HG03520 (cell line): ENCODE results near the gene HOXB1.

Experiments used
- ATAC-seq: cut with Tn5 transposase; IDR thresholded peaks from one replicate; pipeline ENCODE4 v1.9.1; 2021; ENCODE audit warnings: mild to moderate bottlenecking, moderate library complexity; ENCODE audit not compliant: unreplicated experiment

HOXB1 gene

DNA sequence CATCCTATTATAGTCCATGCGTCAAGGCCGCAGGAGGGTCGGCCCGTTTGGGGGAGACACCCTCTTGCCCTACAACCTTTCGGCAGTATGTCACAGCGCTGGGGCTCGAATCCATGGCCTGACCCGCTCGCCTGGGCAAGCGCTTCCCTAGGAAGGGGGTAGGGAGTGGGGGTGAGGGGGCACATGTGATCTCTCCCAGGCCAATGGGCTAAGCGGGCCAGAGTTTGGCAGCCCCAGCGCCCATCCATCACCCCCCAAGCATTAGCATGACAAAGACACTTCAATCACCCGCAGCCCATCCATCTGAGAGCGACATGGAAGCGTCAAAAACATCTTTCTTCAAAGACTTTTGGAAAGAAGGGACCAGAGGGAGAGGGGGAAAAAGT is at the start of gene HOXB1:
TSS of gene HOXB1 (minus strand) at position 125 of the 386 bp plus-strand sequence. CDS start at position 18, 107 bp downstream.
- ATAC-seq: no peak

DNA sequence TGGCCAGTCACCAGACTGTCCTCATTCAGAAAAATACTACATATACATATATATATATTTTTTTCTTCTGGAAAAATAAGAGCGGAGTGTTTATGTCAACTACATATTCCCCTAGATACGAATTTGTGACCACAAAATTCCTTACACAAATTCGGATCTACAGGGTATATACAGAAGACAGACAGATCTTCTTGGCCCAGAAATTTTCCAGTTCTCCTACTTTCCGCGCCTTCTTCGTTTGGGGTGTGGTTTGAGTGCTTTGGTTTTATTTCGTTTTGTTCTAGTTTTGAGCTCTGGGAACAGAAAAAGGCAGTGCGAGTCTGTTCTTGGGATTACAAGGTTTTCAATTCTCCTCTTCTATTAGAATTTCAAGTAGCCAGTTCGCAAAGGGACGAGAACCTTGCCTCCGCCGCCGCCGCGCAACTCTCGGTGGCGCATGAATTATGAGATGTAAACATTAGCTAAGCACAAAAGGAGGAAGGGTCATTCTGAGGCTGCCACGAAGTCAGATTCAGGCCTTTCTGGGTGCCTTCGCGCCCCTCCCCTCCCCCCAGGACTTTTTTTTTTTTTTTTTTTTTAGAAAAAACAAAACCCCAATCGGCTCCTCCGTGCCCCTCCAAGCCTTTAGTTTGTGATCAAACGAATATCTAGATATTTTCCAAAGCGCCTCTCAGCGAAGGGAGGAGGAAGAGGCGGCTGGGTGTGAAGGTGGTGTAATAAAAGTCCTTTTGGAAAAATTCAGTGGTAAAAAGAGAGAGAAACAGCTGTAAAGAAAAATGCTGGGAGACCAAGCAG is 49.1 kb upstream of the HOXB1 start:
- no peak for ATAC-seq

DNA sequence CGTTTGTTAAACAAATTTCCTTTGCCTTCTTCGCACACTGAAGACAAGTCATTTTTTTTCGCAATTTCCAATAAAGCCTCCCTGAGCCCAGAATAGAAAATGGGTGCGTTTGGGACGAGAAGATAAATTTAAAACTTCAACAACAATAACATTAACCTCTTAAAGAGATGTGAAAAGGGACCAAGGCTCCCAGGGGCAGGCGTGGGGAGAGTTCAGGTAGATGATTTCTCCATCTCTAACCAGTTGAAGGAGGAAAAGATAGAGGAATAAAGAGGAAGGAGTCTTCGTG is 48.6 kb upstream of the HOXB1 start:
- no peak for ATAC-seq

DNA sequence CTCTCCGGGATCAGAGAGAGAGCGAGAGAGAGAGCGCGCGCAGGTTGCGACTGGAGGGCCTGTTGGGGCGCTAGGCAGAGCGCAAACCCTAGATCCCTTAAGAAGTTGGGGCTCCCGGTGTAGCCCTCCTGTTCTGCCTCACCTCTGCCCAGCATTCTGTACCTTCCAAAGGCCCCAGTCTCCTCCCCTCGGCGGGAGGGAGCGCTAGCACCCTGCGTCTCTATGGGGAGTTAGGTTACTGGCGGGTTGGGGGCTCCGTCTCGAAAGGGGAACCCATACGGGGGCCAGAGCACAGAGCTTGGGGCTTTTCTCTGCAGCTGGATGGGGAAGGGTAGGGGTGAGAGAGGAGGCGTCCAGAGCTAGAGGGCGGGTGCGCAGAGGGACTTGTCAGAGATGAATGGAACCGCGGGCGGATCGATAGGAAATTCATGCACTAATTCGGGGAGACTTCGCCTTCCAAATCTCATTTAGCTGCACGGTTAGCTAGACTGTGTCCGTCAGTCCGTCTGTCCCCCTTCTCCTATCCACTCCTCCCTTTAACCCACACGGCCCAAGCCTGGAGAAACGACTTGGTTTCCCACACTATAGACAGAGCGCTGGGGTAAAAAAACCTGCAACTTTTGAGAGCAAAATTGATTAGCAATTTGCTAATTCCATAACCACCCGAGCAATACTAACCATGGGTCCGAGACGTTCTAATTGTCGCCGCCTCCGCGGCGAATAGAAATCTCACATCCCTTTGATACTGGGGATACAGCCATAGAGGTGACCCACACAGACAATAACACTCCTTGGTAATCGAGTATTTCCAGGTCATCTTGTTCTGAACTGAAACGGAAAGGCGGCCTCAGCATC is 48.0 kb upstream of the HOXB1 start:
- no peak for ATAC-seq

DNA sequence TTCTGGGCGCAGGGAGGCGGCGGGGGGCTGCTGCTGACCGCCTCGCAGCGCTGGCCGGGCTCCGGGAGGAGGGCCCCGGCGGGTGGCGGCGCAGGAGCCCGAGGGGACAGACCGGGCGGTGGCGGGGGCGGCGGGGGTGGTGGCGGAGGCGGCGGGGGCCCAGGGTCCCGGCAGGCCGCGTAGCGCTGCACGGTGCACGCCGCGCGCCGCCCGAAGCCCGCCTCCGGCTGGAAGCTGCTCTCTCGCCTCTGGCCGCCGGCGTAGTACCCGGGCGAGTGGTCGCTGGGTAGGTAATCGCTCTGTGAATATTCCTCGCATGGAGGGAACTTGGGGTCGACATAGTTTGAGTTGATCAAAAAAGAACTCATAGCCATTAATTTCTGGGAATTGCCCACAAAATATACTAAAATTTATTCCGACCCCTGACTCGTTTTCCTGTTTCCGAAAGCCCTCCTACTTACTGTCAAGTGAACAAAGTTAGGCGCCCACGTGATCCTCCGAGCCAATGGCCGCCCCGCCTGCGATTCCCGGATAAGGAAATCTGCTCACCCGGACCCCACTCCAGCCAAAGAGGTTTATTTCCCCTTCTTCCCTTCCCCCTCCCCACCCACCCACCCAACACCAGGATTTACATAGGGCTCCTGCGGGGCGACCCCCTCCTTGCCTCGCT is 47.3 kb upstream of the HOXB1 start, which contains the start of gene HOXB4:
TSS of gene HOXB4 (minus strand) at position 405 of the 670 bp plus-strand sequence. CDS start at position 374, 31 bp downstream.
- ATAC-seq: no peak

DNA sequence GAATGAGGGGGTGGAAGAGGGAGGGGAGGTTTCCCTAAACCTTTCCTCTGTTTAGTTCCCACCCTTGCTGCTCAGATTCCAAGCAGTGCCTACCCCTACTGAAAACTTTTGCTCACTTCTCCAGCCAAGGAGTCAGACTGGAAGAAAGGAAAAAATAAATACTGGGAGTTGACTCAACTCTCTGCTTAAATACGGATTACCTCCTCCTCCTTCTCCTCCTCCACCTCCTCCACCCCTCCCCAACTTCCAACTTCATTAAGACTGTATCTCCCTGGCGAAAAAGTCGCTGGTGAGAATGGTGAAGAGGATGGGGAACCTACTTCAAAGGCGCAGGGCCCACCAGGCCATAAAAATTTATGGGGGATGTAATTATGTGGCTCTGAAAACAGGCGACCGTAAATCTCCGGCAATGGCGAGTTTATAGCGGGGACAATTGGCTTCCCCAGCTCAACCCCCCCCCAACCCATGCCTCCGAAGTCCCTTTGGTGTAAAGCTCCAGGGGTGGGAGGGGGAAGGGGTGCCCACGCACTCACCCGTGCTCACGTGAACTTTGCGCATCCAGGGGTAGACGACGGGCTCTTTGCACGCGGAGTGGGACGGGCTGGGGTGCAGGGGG is 46.6 kb upstream of the HOXB1 start:
- ATAC-seq: no peak

DNA sequence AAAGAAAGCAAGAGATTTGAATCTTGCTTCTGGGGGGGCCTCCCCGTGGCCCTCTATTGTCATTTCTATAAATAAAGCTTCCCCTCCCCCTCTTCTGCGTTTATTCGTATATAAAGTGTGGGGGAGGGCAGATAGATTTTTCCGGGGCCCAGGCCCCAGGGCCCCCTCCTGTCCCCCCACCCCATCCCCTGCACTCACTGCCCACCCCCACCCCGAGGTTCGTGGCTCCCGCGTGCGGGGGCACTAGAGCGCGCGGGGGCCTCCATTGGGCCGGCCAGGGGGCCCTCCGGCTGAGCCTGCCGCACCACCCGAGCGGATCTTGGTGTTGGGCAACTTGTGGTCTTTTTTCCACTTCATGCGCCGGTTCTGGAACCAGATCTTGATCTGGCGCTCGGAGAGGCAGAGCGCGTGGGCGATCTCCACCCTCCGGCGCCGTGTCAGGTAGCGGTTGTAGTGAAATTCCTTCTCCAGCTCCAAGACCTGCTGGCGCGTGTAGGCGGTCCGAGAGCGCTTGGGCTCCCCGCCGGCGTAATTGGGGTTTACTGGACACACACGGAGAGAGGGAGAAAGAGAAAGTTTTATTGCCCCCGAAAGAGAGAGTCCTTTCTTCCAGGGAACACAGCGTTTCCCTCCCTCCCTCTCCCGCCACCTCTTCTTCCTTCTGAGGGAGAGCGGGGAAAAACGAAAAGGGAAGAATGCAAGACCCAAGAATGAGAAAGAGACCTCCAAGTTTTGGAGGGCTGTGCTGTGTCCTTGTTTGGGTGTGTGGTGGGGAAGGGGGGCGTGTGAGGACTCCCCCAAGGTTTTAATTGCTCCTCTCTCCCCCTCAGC is 45.9 kb upstream of the HOXB1 start:
- ATAC-seq: no peak

DNA sequence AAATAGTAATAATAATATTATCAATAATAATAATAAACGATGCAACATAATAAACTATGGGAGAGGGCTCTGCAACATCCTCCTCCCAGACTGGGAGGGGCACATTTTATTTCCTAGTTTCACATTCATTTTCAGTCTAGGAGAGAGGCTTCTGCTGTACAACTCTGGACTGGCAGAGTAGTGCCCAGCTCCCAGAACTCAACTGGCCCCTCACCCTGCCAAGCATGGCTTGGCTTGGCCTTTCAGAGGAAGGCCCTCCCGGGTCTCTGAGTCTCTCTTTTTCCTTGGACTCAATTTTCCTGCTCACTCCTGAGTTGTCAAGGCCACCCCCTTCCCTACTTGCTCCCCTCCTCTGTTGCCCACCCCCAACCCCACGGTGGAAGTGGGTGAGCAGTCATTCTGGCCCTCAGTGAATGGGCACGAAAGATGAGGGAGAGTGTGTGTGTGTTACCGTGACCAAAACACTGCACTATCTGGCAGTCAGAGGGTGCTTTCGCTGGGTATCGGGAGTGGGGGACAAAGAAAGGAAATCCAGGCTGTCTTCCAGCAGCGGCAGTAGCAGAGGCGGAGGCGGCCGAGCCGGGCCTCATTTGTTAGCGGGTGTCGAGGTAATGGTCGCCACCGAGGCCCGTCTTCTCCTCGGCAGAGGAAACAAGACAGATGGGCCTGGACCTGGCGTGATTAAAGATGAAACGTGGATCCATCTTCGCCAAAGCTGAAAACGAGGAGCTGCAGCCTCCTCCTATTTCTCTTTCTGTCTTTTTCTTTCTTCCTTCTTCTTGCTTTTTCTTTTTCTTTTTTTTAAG is 45.1 kb upstream of the HOXB1 start:
- no peak for ATAC-seq

DNA sequence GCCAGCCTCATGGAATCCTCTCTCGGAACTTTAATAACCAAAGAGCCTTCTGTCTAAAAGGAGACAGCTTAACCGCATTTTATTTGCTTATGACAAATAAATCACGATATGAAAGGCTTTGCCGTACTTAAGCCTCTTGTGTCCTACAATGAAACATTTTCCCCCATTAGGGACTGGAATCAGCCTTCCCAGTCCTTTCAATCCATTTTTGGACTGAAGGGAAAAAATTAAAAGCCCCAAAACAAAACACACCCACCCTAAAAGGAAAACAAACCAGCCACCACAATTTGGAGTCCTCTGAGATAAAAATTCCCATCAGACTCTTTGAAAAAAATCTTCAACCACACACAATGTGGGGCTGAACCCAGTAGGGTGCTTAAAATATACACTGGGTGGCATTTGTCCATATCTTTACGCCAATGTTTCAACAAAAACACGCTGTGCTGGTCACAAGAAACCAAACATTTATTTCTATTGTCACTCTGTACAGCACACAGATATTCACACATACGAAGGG is 44.3 kb upstream of the HOXB1 start:
- ATAC-seq: no peak

DNA sequence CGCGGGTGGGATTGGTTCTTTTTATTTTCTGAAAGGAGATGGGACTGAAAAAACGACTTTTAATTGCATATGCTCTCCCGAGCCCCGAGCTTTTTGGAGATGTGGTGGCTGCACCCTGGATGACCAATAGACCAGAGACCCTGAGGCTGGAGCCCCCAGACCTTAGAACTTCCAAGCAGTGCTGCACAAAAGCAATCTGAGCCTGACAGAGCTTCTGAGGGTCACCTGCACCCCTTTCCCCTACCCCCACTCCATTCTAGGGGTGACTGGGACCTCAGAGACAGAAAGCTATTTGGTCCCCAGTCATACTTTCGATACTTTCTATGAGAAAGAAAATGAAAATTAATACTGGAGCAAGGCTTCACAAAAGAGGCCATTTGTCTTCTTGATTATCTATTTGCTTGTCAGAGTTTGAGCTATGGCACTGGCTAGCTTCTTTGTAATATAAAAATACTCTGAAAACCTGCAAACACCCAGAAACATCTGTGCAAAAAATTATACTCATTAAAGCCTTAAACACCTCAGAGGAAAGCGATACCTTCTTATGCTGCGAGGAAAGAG is 43.8 kb upstream of the HOXB1 start:
- ATAC-seq: no peak

DNA sequence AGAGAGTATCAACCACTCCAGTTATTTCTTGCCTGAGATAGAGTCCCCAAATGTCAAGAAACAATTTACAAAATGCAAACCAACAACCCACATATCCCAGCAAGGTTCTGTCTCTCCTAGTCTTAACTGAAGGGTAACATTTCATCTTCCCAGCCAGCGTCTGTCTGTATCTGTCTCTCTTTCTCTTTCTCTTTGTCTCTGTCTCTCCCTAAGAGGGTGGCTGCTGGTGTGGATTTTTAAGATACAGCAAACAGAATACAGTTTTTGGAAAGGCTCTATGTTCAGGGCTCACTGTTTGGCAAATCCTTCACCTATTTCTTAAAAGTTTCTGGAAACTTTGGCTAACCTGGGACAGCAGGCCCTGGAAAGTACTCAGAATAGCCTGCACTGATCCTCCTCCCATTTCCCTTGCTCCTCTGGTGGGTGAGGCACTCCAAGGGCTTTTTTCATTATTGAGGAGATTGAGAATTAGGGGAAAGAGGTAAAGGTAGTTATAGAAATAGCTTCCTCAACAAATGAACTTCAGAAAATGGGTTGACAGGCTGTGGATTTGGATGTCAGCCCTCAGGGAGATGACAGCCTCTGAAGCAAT is 41.1 kb upstream of the HOXB1 start:
- ATAC-seq: no peak

DNA sequence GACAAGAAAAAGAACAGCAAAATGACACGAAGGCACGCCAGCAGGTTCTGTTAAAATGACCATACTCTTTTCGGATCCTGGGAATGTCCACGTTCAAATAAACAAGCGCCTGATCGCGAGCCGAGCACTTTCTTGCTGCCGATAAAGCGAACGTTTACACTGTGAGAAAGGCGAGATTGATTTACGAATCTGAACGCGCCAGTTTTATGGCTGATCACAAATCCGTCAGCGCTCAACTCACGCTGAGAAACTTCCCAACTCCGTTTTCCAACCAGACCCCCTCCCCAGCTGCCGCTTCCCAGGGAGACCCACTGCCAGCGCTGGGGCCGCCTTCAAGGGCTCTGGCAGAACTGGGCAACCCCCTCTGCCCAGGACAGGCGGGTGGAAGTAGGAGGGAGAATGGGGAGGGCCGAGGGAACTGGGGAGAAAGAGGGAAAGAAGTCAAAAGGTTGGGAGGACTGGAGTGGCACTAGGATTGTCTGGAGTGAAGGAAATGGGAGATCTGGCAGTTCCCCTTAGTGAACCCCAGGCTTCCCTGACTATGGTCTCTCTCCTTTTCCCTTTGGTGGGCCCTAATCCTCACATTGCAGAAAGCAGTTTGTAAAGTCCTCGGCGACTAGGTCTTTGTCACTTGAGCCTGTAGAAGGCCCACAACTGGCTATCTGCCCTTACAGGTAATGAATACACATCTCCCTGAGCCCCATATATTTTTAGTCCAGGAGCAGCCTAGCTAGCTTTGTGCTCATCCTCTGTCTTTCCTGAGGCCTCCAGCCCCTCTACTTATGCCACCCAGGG is 40.4 kb upstream of the HOXB1 start:
- ATAC-seq: no peak

DNA sequence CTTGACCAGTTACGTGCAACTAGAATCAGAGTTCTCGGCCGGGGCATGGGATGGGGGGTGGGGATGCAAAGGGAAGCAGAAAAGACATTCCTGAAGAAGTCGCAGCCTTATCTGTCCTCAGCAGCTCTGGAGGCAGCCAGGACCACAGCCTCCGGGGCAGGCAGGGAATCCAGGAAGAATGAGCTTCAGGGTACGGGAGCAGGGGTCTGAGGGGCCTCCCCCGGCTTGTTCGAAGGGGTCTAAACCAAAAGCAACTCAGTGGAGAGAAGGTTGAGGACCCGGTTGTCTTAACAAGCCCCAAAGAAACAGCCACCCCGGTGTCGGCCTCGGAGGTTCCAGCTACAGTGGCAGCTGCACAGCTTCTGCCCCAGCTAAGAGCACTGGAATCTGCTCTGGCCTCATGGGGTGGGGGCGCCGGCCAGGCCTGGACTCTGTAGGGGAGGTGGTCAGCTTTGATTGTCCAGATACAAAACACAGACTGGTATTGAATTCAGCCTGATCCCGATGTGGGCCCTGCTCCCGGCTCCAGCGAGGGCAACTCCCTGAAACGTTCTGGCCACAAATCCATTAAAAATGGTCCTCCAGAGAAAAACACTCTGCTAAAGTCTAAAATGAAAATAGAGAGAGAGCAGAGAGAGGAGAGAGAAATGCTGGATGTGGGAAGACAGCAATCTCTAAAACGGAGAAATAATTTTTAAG is 39.7 kb upstream of the HOXB1 start:
- no peak for ATAC-seq

DNA sequence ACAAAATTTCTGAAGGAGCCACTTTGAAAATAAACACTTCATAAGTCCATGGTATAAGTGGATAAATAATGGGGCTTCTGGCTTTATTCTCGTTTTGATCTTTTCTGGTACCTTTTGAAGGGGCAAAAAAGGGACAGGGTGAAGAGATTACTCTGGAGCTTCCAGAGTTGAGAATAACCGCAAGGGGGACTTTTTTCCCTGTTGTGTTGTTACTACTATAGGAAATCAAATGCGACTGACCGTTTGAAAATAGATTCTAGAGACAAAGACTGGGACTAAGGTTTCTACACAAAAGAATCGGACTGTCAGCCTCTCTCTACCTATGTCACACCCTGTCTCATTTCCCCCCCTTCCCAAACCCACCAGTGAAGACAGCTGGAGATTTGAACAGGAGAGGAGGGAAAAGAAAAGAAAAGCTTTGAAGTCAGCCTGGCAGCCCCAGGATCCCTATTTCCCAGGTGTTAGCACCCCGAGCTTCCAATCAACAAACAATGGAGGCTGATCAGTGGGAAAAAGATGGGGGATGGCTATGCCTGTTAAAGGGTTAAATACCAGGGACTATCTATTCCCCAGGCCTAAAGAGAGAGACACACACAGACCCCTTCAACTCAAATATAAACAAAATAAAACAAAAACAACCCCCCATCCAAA is 39.0 kb upstream of the HOXB1 start:
- ATAC-seq: no peak

DNA sequence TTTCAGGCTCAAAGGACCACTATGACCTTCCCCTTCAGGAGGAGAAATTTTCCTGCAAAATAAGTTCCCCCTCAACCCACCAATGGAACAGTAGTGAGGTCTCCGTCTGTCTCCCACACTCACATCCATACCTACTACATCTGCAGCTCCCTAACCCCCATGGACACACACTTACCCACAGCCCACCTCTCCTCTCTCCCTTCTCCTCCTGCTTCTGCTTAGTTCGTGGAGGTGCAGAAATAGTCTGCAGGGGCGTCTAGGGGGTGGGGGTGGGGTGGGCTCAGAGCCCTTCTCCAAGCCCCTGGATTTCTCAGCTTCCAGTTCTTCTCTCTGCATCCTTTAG is 38.4 kb upstream of the HOXB1 start:
- no peak for ATAC-seq

DNA sequence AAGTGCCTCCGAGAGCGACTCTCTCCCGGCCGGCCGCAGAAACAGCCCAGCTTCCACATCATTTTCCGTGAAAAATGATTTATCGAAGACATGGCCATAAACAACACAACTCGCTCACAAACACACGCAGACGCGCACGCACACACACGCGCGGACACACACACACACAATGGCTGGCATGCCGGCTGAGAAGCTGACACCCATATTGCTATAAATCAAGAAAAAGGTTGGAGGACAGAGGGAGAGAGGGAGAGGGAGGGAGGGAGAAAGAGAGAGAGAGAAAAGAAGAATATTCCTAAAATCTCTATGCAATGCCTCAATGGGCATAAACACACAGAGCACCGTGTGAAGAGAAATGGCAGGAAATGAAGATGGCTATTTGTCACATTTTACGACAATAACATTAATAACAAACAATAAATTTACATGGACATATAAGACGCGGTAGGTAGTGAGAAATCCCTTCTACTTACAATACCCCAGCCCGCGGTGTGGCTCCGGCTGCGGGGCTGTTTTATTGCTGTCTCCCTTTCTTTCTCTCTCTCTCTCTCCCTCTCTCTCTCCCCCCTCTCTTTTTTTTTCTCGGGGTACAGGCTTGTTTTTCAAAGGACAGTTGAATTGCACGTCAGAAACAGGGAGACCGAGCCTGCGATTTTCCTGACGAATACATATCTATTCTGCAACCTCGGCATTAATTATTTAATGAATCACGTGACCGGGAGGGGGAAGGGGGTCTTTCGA is 37.9 kb upstream of the HOXB1 start:
- ATAC-seq: no peak
